Measurements from ENCODE around the gene IFITM5.

DNA sequence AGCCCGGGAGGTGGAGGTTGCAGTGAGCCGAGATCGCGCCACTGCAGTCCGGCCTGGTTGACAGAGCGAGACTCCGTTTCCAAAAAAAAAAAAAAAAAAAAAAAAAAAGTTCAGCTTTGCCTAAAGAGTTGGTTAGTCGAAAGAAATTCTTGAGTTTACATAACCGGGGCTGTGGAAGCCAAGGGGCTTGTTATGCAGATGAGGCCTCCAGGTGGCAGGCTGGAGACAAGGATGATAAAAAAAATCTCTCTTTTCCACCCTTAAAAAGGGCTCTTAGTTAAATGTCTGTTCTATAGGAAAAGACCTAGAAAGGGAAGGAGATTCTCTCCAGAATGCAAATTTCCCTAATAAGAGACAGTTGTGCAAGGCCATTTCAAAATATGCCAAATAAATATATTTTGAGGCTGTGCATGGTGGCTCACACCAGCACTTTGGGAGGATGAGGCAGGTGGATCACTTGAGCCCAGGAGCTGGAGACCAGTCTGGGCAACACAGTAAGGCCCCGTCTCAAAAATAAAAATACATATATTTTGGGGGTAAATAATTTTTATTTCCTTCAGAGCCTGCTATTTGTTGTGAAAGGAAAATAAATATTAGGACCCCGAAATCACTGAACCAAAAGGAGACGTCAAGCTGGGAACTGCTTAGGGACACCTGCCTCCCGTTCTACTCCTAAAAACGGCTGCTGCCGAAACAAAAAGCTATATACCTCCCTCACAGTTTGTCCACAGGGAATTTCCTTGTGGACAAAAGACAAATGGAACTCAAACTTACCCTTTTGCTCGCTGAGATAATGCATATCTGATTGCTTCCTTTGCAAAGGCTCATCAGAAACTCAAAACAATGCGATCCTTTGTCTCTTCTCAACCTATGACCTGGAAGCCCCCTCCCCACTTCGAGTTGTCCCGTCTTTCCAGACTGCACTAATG, 5.9 kb upstream of the IFITM5 start:
- TF ChIP-seq, protein P1, sequence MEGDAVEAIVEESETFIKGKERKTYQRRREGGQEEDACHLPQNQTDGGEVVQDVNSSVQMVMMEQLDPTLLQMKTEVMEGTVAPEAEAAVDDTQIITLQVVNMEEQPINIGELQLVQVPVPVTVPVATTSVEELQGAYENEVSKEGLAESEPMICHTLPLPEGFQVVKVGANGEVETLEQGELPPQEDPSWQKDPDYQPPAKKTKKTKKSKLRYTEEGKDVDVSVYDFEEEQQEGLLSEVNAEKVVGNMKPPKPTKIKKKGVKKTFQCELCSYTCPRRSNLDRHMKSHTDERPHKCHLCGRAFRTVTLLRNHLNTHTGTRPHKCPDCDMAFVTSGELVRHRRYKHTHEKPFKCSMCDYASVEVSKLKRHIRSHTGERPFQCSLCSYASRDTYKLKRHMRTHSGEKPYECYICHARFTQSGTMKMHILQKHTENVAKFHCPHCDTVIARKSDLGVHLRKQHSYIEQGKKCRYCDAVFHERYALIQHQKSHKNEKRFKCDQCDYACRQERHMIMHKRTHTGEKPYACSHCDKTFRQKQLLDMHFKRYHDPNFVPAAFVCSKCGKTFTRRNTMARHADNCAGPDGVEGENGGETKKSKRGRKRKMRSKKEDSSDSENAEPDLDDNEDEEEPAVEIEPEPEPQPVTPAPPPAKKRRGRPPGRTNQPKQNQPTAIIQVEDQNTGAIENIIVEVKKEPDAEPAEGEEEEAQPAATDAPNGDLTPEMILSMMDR (IDR thresholded peaks at IDR 0.05) = peak; percentile 91
- TF ChIP-seq POLR2AphosphoS5 (IDR thresholded peaks at IDR 0.05; ENCODE audit: low read depth, low read length) = no peak
- TF ChIP-seq TCF7L2 (IDR thresholded peaks at IDR 0.05; ENCODE audit: low read depth, low read length) = no peak
